Breast epithelium (tissue), 4 donors: Measurements from ENCODE around the gene SDK2. TPM values are rescaled to one million over a fixed set of nuclear protein-coding genes. Genes with fewer than 3 reads are reported as not detected.

Experiments used
- DNase-seq, 2 donors: peaks; one replicate each; pipeline ENCODE4 v3.0.0-alpha.2; 2019; ENCODE audit warnings: low spot score in 2 of 2
- H3K27ac ChIP-seq, 2 donors: fragments of 200-600 bp; sonication (generic) in 1 of 2; one replicate each; pipeline ENCODE4 v1.5.1; 2016 to 2019; ENCODE audit warnings: mild to moderate bottlenecking in 1 of 2
- H3K27me3 ChIP-seq, 2 donors: fragments of 200-600 bp; sonication (generic) in 1 of 2; one replicate each; pipeline versions ENCODE4 v1.5.1 to v1.6.0; 2017 to 2019; ENCODE audit warnings: control low read depth in 1 of 2, mild to moderate bottlenecking in 1 of 2
- H3K36me3 ChIP-seq: fragments of 200-600 bp; one replicate; pipeline ENCODE4 v1.5.1; 2019
- H3K4me1 ChIP-seq, 2 donors: fragments of 200-600 bp; sonication (generic); one replicate each; pipeline ENCODE4 v1.5.1; 2016 to 2019; ENCODE audit warnings: control low read depth in 1 of 2
- H3K4me3 ChIP-seq, 3 donors: fragments of 200-600 bp; sonication (generic); 1 replicate in 2 of 3; 2 replicates in 1 of 3; pipeline ENCODE4 v1.5.1; 2016 to 2019; ENCODE audit warnings: mild to moderate bottlenecking in 3 of 3, moderate library complexity in 2 of 3
- H3K9me3 ChIP-seq, 2 donors: fragments of 200-600 bp; sonication (generic) in 1 of 2; one replicate each; pipeline ENCODE4 v1.5.1; 2016 to 2019; ENCODE audit warnings: control low read depth in 1 of 2
- CTCF ChIP-seq, 3 donors: fragments of 450-650 bp; IDR thresholded peaks; one replicate each; pipeline ENCODE4 v1.5.1; 2016 to 2017; ENCODE audit warnings: antibody characterized with exemption in 3 of 3, mild to moderate bottlenecking in 3 of 3, moderate library complexity in 3 of 3
- POLR2A ChIP-seq: fragments of 450-650 bp; IDR thresholded peaks from one replicate; pipeline ENCODE4 v1.6.1; 2016; ENCODE audit warnings: antibody characterized with exemption, mild to moderate bottlenecking, moderate library complexity
- POLR2AphosphoS5 ChIP-seq, 3 donors: sonication (generic); formaldehyde crosslinking; IDR thresholded peaks; one replicate each; pipeline ENCODE4 v1.6.1; 2017; ENCODE audit warnings: antibody characterized with exemption in 3 of 3
- intact Hi-C: fragments of 100-400 bp; cut with DNase I; formaldehyde crosslinking; loops from one replicate; pipeline ENCODE4 v1.15.1; 2023; ENCODE audit warnings: low total_unique reads
- total RNA-seq, 3 donors: library from RNA; depleted of rRNA; stranded (reverse); fragments of >200 nt; gene quantifications; one replicate each; pipeline ENCODE4 v1.1.0, GENCODE V29; 2016

The SDK2 gene
- total RNA-seq, 3 donors from 2014 or later, result 0.16 to 2.9 (median 2.6) TPM

- Histone ChIP-seq H3K4me3 (no peak overlapping the region), H3K36me3 (no peaks in the 10 kb centered on the region), H3K27me3 (no peaks in the 10 kb centered on the region), H3K4me1 (no peaks in the 10 kb centered on the region), H3K27ac (no peak overlapping the region), H3K9me3 (no peaks in the 10 kb centered on the region)
- TF ChIP-seq POLR2A, result no peak
- TF ChIP-seq CTCF (IDR thresholded peaks at IDR 0.05), result no peak
- TF ChIP-seq POLR2AphosphoS5 (IDR thresholded peaks at IDR 0.05), result no peak
- intact Hi-C loops, result no loop called here
- DNase-seq, result no peak
These were observed 242.3 kb downstream of the SDK2 start for GRCh38 chr17:73401911-73402310.

GRCh38 chr17:73400915-73401545, 243.2 kb downstream of the SDK2 start:
- H3K36me3 ChIP-seq, result no peaks in the 10 kb centered on the region
- no peak for TF ChIP-seq POLR2A
- TF ChIP-seq CTCF (IDR thresholded peaks at IDR 0.05), result no peak
- TF ChIP-seq POLR2AphosphoS5 (IDR thresholded peaks at IDR 0.05), result no peak
- intact Hi-C loops, result no loop called here
- no peak for DNase-seq
- no peaks in the 10 kb centered on the region for H3K27me3 ChIP-seq
- H3K4me3 ChIP-seq, result no peak overlapping the region
- no peaks in the 10 kb centered on the region for H3K4me1 ChIP-seq
- no peaks in the 10 kb centered on the region for H3K9me3 ChIP-seq
- H3K27ac ChIP-seq, result no peak overlapping the region

- TF ChIP-seq CTCF (IDR thresholded peaks at IDR 0.05), result no peak
- intact Hi-C loops, result no loop called here
- peak overlapping the region in 1 of 2 donors; percentile 25 for H3K27ac ChIP-seq
- no peaks in the 10 kb centered on the region for H3K9me3 ChIP-seq
- no peak for DNase-seq
- H3K4me3 ChIP-seq, result no peak overlapping the region
- H3K27me3 ChIP-seq, result no peaks in the 10 kb centered on the region
- no peaks in the 10 kb centered on the region for H3K36me3 ChIP-seq
- no peaks in the 10 kb centered on the region for H3K4me1 ChIP-seq
These were observed 245.2 kb downstream of the SDK2 start for GRCh38 chr17:73399056-73399455.

GRCh38 chr17:73397856-73398540, 246.2 kb downstream of the SDK2 start:
- no peaks in the 10 kb centered on the region for H3K4me1 ChIP-seq
- no peak overlapping the region for H3K27ac ChIP-seq
- intact Hi-C loops, result no loop called here
- H3K36me3 ChIP-seq, result no peaks in the 10 kb centered on the region
- no peaks in the 10 kb centered on the region for H3K27me3 ChIP-seq
- no peak for TF ChIP-seq CTCF (IDR thresholded peaks at IDR 0.05)
- TF ChIP-seq POLR2AphosphoS5 (IDR thresholded peaks at IDR 0.05), result no peak
- TF ChIP-seq POLR2A, result no peak
- DNase-seq, result no peak
- H3K9me3 ChIP-seq, result no peaks in the 10 kb centered on the region
- no peak overlapping the region for H3K4me3 ChIP-seq

GRCh38 chr17:73397278-73397826, 246.9 kb downstream of the SDK2 start:
- Histone ChIP-seq H3K4me1 (no peaks in the 10 kb centered on the region), H3K36me3 (no peaks in the 10 kb centered on the region), H3K9me3 (no peaks in the 10 kb centered on the region), H3K4me3 (no peak overlapping the region), H3K27ac (no peak overlapping the region), H3K27me3 (no peaks in the 10 kb centered on the region)
- intact Hi-C loops, result no loop called here
- no peak for TF ChIP-seq CTCF (IDR thresholded peaks at IDR 0.05)
- no peak for TF ChIP-seq POLR2AphosphoS5 (IDR thresholded peaks at IDR 0.05)
- TF ChIP-seq POLR2A, result no peak
- DNase-seq, result no peak
